ENCODE results near the gene GNL1.

DNA sequence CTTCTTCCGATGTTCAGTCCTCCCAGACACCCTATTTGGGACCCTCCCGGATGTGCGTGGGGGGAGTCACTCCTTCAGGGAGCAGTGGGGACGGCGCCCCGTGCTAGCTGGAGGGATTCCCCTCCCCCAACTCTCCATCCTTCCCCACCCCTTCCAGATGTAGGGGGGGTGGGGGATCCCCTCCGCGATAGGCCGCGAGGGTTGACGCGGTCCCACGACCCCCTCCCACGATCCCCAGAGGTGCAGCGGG is 548 bp downstream of the GNL1 start:
- TF ChIP-seq, protein P1, sequence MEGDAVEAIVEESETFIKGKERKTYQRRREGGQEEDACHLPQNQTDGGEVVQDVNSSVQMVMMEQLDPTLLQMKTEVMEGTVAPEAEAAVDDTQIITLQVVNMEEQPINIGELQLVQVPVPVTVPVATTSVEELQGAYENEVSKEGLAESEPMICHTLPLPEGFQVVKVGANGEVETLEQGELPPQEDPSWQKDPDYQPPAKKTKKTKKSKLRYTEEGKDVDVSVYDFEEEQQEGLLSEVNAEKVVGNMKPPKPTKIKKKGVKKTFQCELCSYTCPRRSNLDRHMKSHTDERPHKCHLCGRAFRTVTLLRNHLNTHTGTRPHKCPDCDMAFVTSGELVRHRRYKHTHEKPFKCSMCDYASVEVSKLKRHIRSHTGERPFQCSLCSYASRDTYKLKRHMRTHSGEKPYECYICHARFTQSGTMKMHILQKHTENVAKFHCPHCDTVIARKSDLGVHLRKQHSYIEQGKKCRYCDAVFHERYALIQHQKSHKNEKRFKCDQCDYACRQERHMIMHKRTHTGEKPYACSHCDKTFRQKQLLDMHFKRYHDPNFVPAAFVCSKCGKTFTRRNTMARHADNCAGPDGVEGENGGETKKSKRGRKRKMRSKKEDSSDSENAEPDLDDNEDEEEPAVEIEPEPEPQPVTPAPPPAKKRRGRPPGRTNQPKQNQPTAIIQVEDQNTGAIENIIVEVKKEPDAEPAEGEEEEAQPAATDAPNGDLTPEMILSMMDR (conservative IDR thresholded peaks at IDR 0.05; ENCODE audit: low read depth, low read length): no peak
- TF ChIP-seq EZH2 (IDR thresholded peaks at IDR 0.05; ENCODE audit: low read length, unreplicated experiment) (no peak), EZH2phosphoT487 (IDR thresholded peaks at IDR 0.05; ENCODE audit: borderline replicate concordance, low read length) (no peak)
